ENCODE data around the gene MAPKAPK2.

- TF ChIP-seq POLR2A (IDR thresholded peaks at IDR 0.05) (no peak), POLR2AphosphoS5 (IDR thresholded peaks at IDR 0.05; ENCODE audit: insufficient read depth in 1 of 2, low read depth in 1 of 2) (no peak), CTCF (IDR thresholded peaks at IDR 0.05) (no peak)
These were observed 15.8 kb downstream of the MAPKAPK2 start for GRCh38 chr1:206700445-206701036.
